Measurements from ENCODE around the gene FAM200C. TPM values are rescaled to one million over a fixed set of nuclear protein-coding genes. Genes with fewer than 3 reads are reported as not detected.

The FAM200C gene
- total and polyA plus RNA-seq, 11 donors, result 2.2 to 5.0 (median 3.4) TPM

GRCh38 chr5:160445751-160446150 lies 45.9 kb upstream of the FAM200C start:
- TF ChIP-seq POLR2A (IDR thresholded peaks at IDR 0.05) (no peak), CTCF (IDR thresholded peaks at IDR 0.05) (no peak)
- DNase-seq (no peak), ATAC-seq (no peak)
- Histone ChIP-seq H3K4me3 (no peak overlapping the region), H3K4me1 (peaks cover 0 to 9% (median 0%) of the 10 kb centered on the region in 12 donors), H3K9me3 (no peaks in the 10 kb centered on the region), H3K36me3 (no peaks in the 10 kb centered on the region), H3K27ac (no peak overlapping the region), H3K27me3 (no peaks in the 10 kb centered on the region)
- intact Hi-C loops (cut with DNase I), result no loop called here

GRCh38 chr5:160445132-160445531 lies 45.3 kb upstream of the FAM200C start:
- no peak overlapping the region for H3K4me3 ChIP-seq
- H3K27ac ChIP-seq, result no peak overlapping the region
- 77 to 82% (median 81%) methylated on average over 1 of the region's 1 CpG for WGBS, 4 donors
- H3K9me3 ChIP-seq, result no peaks in the 10 kb centered on the region
- H3K36me3 ChIP-seq, result no peaks in the 10 kb centered on the region
- no peak for TF ChIP-seq CTCF (IDR thresholded peaks at IDR 0.05)
- no peak for TF ChIP-seq POLR2A (IDR thresholded peaks at IDR 0.05)
- no peaks in the 10 kb centered on the region for H3K27me3 ChIP-seq
- no peak for ATAC-seq
- H3K4me1 ChIP-seq, result peaks cover 0 to 12% (median 0%) of the 10 kb centered on the region in 12 donors
- no peak for DNase-seq
- intact Hi-C loops (cut with DNase I), result no loop called here

- intact Hi-C loops (cut with DNase I), result loop anchor here in 1 of 10 donors (5.0 kb wide), 1 partner anchor 63 kb away; no protein-coding TSS in a partner anchor
- Histone ChIP-seq H3K27me3 (no peaks in the 10 kb centered on the region), H3K36me3 (no peaks in the 10 kb centered on the region), H3K4me1 (peaks cover 0 to 12% (median 0%) of the 10 kb centered on the region in 12 donors), H3K4me3 (no peak overlapping the region), H3K9me3 (no peaks in the 10 kb centered on the region), H3K27ac (no peak overlapping the region)
- DNase-seq (no peak), ATAC-seq (no peak)
- WGBS, 4 donors, result 62 to 85% (median 77%) methylated on average over 1 of the region's 1 CpG
- TF ChIP-seq POLR2A (IDR thresholded peaks at IDR 0.05), result no peak
- TF ChIP-seq CTCF (IDR thresholded peaks at IDR 0.05), result no peak
Observed at GRCh38 chr5:160444407-160444806, 44.6 kb upstream of the FAM200C start.

- H3K27ac ChIP-seq, result no peak overlapping the region
- TF ChIP-seq POLR2A (IDR thresholded peaks at IDR 0.05) (no peak), CTCF (IDR thresholded peaks at IDR 0.05) (no peak)
- intact Hi-C loops (cut with DNase I), result loop anchor here in 1 of 10 donors (5.0 kb wide), 1 partner anchor 64 kb away; no protein-coding TSS in a partner anchor
- no peak overlapping the region for H3K4me3 ChIP-seq
- DNase-seq (no peak), ATAC-seq (no peak)
- 74 to 83% (median 75%) methylated on average over 4 of the region's 4 CpGs for WGBS, 4 donors
- no peaks in the 10 kb centered on the region for H3K9me3 ChIP-seq
- peaks cover 0 to 22% (median 6%) of the 10 kb centered on the region in 12 donors for H3K4me1 ChIP-seq
- H3K27me3 ChIP-seq, result no peaks in the 10 kb centered on the region
- H3K36me3 ChIP-seq, result no peaks in the 10 kb centered on the region
Observed at GRCh38 chr5:160442824-160443431, 43.1 kb upstream of the FAM200C start.

Data from heart left ventricle (tissue), 16 donors.